PC-3 (cell line): Measurements from ENCODE around the gene POLR2L.

ENCODE experiments used
- EZH2 ChIP-seq: fragments of 300-600 bp; sonication (generic); IDR thresholded peaks from one replicate; pipeline ENCODE4 v1.6.1; 2017; ENCODE audit warnings: antibody characterized with exemption, mild to moderate bottlenecking, low read length; ENCODE audit not compliant: unreplicated experiment
- EZH2phosphoT487 ChIP-seq: fragments of 300-600 bp; sonication (generic); IDR thresholded peaks from 2 replicates; pipeline ENCODE4 v1.6.1; 2018; ENCODE audit warnings: mild to moderate bottlenecking, antibody characterized with exemption, low read length, borderline replicate concordance
- TF ChIP-seq, protein P1 (sequence below): fragments of 300-600 bp; sonication (generic); conservative IDR thresholded peaks from 2 replicates; pipeline ENCODE4 v1.5.1; 2017; ENCODE audit warnings: antibody characterized with exemption, low read depth, mild to moderate bottlenecking, low read length

DNA sequence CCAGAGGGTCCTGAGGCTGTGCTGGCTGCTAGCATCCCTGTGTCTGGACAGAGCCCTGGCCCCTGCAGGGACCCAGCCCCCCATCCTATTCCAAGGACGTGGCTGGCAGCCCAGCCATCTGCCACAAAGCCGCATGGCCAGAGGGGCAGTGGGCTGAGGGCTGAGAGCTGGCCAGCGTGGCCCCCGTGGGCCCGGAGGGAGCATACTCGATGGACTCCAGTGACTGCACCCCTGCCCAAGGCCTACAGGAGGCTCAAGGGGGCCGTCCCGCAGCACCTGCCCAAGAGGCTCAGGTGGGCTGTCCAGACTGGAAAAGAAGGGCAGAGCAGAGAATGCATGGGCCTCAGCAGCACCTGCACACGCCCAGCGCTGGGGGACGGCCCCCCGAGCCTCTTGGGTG is 13.5 kb upstream of the POLR2L start:
- TF ChIP-seq, protein P1, sequence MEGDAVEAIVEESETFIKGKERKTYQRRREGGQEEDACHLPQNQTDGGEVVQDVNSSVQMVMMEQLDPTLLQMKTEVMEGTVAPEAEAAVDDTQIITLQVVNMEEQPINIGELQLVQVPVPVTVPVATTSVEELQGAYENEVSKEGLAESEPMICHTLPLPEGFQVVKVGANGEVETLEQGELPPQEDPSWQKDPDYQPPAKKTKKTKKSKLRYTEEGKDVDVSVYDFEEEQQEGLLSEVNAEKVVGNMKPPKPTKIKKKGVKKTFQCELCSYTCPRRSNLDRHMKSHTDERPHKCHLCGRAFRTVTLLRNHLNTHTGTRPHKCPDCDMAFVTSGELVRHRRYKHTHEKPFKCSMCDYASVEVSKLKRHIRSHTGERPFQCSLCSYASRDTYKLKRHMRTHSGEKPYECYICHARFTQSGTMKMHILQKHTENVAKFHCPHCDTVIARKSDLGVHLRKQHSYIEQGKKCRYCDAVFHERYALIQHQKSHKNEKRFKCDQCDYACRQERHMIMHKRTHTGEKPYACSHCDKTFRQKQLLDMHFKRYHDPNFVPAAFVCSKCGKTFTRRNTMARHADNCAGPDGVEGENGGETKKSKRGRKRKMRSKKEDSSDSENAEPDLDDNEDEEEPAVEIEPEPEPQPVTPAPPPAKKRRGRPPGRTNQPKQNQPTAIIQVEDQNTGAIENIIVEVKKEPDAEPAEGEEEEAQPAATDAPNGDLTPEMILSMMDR = no peak
- TF ChIP-seq EZH2 (no peak), EZH2phosphoT487 (no peak)
